Effector memory CD4-positive, alpha-beta T cell (primary cell): ENCODE measurements around the gene HID1.
"Not testable (repeated sequence)": the region's sequence is repeated elsewhere in the genome, so short reads cannot be mapped to it uniquely, and the experiment has no call there.

ENCODE experiments used
- DNase-seq, 3 donors: peaks; one replicate each; pipeline ENCODE4 v3.0.0-alpha.2; 2020
- H3K27ac ChIP-seq: 2 replicates; pipeline ENCODE4 v1.7.0; 2013; ENCODE audit warnings: mild to moderate bottlenecking, low read length, moderate library complexity; ENCODE audit not compliant: insufficient read depth, poor library complexity, severe bottlenecking
- H3K27me3 ChIP-seq: replicated peaks from 2 replicates; pipeline ENCODE4 v1.7.0; 2013; ENCODE audit warnings: mild to moderate bottlenecking, low read length; ENCODE audit not compliant: insufficient read depth, control insufficient read depth, poor library complexity, severe bottlenecking
- H3K36me3 ChIP-seq: 2 replicates; pipeline ENCODE4 v1.7.0; 2013; ENCODE audit warnings: mild to moderate bottlenecking, low read length, moderate library complexity; ENCODE audit not compliant: control insufficient read depth, insufficient read depth
- H3K4me1 ChIP-seq: 2 replicates; pipeline ENCODE4 v1.7.0; 2013; ENCODE audit warnings: low read length, mild to moderate bottlenecking; ENCODE audit not compliant: control insufficient read depth, insufficient read depth, poor library complexity, severe bottlenecking
- H3K4me3 ChIP-seq: 2 replicates; pipeline ENCODE4 v1.7.0; 2013; ENCODE audit warnings: low read length, low read depth, mild to moderate bottlenecking; ENCODE audit not compliant: insufficient read depth, poor library complexity, severe bottlenecking
- H3K9me3 ChIP-seq: 2 replicates; pipeline ENCODE4 v1.7.0; 2013; ENCODE audit warnings: mild to moderate bottlenecking, low read length, moderate library complexity; ENCODE audit not compliant: control insufficient read depth

Gene HID1

GRCh38 chr17:74971069-74971841 is 1.3 kb downstream of the HID1 start:
- Histone ChIP-seq H3K36me3 (no peaks in the 10 kb centered on the region), H3K27ac (no peak overlapping the region), H3K9me3 (no peaks in the 10 kb centered on the region), H3K4me3 (peak overlapping the region; percentile 78), H3K4me1 (peaks cover 10% of the 10 kb centered on the region), H3K27me3 (no peaks in the 10 kb centered on the region)
- no peak for DNase-seq

DNA sequence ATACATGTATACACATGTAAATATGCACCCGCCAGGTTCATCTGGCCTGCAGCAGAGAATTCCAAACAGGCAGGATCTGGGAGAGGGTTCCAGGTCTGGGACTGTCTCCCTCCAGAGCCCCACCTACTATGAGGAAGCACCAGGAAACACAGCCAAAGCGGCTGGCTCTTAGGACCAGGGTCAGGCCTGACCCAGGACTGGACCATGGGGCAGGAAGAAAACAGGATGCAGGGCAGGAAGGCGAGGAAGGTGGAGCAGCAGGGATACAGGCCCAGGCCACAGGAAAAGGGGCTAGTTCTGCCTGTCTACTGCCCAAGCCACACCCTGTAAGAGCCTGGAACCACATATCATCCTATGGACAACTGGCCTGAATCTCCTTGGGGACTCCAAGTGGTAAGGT is 2.2 kb downstream of the HID1 start:
- DNase-seq, result no peak
- H3K36me3 ChIP-seq, result no peaks in the 10 kb centered on the region
- no peaks in the 10 kb centered on the region for H3K9me3 ChIP-seq
- no peaks in the 10 kb centered on the region for H3K27me3 ChIP-seq
- no peak overlapping the region for H3K27ac ChIP-seq
- no peak overlapping the region for H3K4me3 ChIP-seq
- H3K4me1 ChIP-seq, result peaks cover 10% of the 10 kb centered on the region

DNA sequence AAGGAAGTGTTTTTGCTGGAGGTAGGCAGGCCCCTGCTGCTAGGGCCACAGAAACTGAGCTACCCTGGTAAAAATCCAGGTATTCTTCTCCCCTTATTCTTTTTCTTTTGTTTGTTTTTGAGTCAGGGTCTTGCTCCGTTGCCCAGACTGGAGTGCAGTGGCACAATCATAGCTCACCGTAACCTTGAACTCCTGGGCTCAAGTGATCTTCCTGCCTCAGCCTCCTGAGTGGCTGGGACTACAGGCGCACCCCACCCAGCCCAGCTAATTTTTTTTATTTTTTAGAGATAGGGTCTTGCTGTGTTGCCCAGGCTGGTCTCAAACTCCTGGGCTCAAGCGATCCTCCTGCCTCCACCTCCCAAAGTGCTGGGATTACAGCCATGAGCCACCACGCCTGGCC is 3.1 kb downstream of the HID1 start:
- H3K27ac ChIP-seq, DNase-seq, H3K27me3 ChIP-seq, H3K9me3 ChIP-seq, H3K36me3 ChIP-seq, H3K4me3 ChIP-seq: not testable (repeated sequence)
- H3K4me1 ChIP-seq, result peaks cover 10% of the 10 kb centered on the region

GRCh38 chr17:74968361-74968780 is 4.2 kb downstream of the HID1 start:
- H3K36me3 ChIP-seq, result no peaks in the 10 kb centered on the region
- no peak overlapping the region for H3K27ac ChIP-seq
- no peaks in the 10 kb centered on the region for H3K27me3 ChIP-seq
- no peak for DNase-seq
- H3K9me3 ChIP-seq, result no peaks in the 10 kb centered on the region
- peaks cover 10% of the 10 kb centered on the region for H3K4me1 ChIP-seq
- H3K4me3 ChIP-seq, result no peak overlapping the region

- Histone ChIP-seq H3K36me3 (no peaks in the 10 kb centered on the region), H3K9me3 (no peaks in the 10 kb centered on the region), H3K4me1 (no peaks in the 10 kb centered on the region), H3K27ac (no peak overlapping the region), H3K27me3 (no peaks in the 10 kb centered on the region), H3K4me3 (no peak overlapping the region)
- no peak for DNase-seq
Measured at GRCh38 chr17:74964988-74965622, 7.5 kb downstream of the HID1 start.

GRCh38 chr17:74964246-74964761 is 8.3 kb downstream of the HID1 start:
- Histone ChIP-seq H3K27me3 (no peaks in the 10 kb centered on the region), H3K27ac (no peak overlapping the region), H3K9me3 (no peaks in the 10 kb centered on the region), H3K4me1 (no peaks in the 10 kb centered on the region), H3K36me3 (no peaks in the 10 kb centered on the region), H3K4me3 (no peak overlapping the region)
- no peak for DNase-seq

DNA sequence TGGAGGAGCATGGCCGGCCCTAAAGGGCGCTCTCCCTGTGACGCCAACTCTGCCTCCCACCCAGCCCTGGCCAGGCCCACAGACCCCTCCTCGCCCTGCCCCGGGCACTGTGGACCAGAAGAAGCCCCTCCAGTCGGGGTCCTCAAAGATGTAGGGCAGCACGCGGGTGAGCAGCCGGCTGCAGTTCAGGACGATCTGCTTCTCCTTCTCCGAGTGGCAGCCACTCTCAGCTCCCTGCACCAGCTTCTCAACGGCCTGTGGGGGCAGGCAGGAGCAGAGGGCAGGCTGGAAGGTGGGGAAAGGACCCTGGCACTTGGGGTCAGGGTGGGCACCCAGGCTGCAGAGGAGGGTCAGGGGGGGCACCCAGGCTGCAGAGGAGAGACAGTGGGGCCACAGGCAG is 8.9 kb downstream of the HID1 start:
- Histone ChIP-seq H3K36me3 (no peaks in the 10 kb centered on the region), H3K4me3 (no peak overlapping the region), H3K4me1 (no peaks in the 10 kb centered on the region), H3K9me3 (no peaks in the 10 kb centered on the region), H3K27me3 (no peaks in the 10 kb centered on the region), H3K27ac (no peak overlapping the region)
- no peak for DNase-seq

DNA sequence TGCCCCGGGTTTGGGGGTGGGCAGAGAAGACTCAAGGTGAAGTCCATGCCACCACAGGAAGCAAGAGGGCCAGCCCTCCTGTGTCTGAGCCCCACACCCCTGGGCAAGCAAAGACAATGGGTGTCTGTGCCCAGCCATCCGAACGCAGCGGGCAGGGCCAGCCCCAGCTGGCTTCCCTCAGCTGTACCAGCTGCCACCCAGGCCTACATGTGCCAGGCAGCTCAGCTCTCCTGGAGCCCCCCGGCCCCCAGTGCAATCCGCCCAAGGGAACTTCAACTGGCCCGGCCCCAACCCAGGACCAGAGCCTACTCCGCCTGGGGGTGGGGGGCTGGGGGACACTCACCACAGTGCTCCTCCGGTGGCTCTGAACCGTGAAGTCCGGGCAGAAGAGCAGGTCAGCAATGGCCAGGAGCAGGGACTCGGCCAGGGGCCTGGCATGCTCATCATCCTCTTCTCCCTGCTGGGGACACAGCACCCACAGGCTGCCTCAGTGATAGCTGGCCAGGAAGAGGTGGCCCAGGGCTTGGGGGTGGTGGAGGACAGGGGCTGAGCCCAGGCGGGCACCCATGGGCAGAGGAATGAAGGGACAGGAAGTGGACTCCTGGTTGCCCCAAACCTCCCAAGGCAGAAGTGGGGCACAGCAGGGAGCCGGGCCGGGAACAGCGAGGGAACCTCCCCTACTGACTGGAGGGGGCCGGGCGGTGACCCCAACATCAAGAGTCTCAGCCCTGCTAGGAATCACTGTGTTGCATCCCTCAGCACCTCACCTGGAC is 9.8 kb downstream of the HID1 start:
- DNase-seq, result no peak
- H3K4me3 ChIP-seq, result no peak overlapping the region
- no peaks in the 10 kb centered on the region for H3K36me3 ChIP-seq
- H3K27ac ChIP-seq, result no peak overlapping the region
- H3K9me3 ChIP-seq, result no peaks in the 10 kb centered on the region
- H3K4me1 ChIP-seq, result no peaks in the 10 kb centered on the region
- no peaks in the 10 kb centered on the region for H3K27me3 ChIP-seq

DNA sequence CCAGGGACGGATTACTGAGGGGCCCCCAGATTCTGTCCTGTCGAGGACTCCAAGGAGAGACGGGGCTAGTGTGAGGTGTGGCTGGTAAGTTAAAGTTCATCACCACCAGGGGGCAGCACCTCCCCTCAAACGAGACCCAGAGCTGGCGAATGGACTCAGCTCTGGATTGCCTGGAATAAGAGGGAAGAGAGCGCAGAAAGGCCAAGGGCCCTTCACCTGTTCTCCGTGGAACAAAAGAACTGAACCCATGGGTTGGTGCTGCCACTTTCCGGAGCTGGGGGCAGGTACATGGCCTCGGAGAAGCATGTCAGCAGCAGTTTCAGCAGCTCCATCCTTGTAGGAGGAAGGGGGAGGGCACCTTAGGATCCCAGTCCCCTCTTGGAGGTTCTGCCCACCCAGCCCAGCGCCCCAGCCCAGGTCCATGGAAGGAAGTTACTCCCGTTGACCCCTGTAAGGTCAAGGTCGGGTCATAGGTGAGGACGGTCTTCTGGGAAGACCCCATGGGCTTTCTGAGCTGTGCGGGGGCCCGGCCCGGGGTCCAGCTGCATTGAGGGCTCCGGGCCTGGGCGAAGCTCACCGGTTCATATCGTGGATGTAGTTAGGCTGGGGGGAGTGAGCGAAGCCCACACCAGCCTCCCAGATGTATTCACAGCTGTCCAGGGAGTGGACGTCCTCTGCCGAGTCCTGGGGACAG is 10.8 kb downstream of the HID1 start:
- Histone ChIP-seq H3K4me3 (no peak overlapping the region), H3K27me3 (no peaks in the 10 kb centered on the region), H3K4me1 (no peaks in the 10 kb centered on the region), H3K9me3 (no peaks in the 10 kb centered on the region), H3K36me3 (no peaks in the 10 kb centered on the region), H3K27ac (no peak overlapping the region)
- DNase-seq, result peak; percentile 61 to 77 (median 69)
